Putamen (tissue), 1 donor: ENCODE measurements around the gene FSTL3.
"Not testable (repeated sequence)": the region's sequence is repeated elsewhere in the genome, so short reads cannot be mapped to it uniquely, and the experiment has no call there.

Experiments used
- DNase-seq: peaks from one replicate; pipeline ENCODE4 v3.0.0-alpha.2; 2016; ENCODE audit warnings: low spot score

The FSTL3 gene

GRCh38 chr19:682678-683320 lies 6.6 kb downstream of the FSTL3 start:
- no peak for DNase-seq

- no peak for DNase-seq
Observed at GRCh38 chr19:685454-685931, 9.3 kb downstream of the FSTL3 start.

DNA sequence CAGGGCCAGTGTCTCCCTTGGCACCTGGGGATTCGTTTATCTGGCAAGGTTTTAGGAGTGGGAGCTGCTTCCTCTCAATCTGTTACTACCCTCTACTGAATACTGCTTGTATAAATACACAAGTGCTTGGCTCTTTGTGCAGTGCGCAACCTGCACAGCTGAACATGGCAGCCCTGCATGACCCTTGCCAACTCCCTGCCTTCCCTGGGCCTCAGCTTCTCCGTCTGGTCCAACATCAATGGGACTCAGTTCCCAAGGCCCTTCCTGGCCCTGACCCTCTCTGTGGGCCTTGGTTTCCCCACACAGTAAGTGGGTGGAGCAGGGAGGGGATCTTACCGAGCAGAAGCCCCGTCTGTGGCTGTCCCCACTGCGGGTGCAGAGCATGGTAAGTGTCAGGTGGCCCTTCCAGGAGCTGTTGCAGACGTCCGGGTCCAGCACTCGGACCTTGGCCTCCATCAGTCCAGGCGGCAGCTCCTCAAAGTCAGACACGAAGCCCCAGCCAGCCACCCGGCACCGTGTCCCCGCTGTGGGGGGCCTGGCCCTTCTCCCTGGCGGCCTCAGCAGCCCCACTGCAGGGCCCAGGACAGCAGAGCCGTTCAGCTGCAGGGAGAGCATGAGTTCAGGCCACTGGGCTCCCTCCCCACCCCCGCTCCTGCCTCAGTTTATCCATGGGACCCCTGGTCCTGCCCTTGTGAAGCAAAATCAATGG lies 10.6 kb downstream of the FSTL3 start:
- no peak for DNase-seq

- DNase-seq: no peak
Observed at GRCh38 chr19:687569-688166, 11.5 kb downstream of the FSTL3 start.

- no peak for DNase-seq
Observed at GRCh38 chr19:688214-688613, 12.0 kb downstream of the FSTL3 start.

DNA sequence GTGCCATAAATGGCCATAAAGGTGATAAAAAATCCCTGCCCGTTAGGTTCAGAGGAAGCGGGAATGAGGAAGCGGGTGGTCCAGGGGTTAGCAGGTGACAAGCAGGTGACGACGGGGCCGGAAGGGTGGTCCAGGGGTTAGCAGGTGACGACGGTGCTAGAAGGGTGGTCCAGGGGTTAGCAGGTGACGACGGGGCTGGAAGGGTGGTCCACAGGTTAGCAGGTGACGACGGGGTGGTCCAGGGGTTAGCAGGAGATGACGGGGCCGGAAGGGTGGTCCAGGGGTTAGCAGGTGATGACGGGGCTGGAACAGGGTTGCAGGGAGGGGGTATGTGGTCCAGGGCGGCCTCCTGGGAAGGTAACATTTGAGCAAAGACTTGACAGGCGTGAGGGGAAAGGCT lies 12.8 kb downstream of the FSTL3 start:
- DNase-seq: no peak

GRCh38 chr19:690203-690602 lies 14.0 kb downstream of the FSTL3 start:
- DNase-seq: no peak

- no peak for DNase-seq
Observed at GRCh38 chr19:694481-695351, 18.5 kb downstream of the FSTL3 start.

DNA sequence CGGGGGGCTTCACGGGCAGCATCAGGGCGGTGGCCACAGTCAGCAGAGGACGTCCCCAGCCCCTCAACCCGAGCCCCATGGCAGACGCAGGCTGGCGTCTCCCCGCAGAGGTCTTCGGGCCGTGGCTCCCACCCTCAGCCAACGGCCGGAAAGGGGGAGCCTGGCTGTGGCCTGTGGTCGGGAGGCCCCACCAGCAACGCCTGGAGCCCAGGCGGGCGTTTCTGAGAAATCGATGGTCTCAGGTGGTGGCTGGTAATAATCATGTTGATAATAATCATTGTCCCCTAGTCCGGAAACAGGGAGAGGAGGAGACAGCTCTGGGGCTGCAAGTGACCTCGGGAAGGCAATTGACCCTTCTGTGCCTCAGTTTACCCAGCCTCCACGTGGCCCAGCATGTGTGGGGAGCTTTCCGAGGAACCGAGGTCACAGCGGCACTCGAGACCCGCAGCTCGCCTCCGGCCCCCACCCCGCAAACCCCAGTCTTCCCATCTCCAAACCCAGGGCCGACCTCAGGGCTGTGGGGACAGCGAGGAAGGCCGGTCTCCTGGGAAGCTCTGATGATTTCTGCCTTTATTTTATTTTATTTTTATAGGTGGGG lies 19.3 kb downstream of the FSTL3 start, which contains the start of gene PRSS57:
Gene PRSS57 (minus strand): TSS at position 101 of the 598 bp plus-strand sequence. CDS start 22 bp downstream, at position 79.
- DNase-seq: no peak

DNA sequence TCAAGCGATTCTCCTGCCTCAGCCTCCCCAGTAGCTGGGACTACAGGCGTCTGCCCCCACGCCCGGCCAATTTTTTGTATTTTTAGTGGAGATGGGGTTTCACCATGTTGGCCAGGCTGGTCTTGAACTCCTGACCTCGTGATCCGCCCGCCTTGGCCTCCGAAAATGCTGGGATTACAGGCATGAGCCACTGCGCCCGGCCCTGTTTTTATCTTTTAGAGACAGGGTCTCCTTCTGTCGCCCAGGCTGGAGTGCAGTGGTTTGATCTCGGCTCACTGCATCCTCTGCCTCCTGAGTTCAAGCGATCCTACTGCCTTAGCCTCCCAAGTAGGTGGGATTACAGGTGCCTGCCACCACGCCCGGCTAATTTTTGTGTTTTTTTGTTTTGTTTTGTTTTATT lies 22.3 kb downstream of the FSTL3 start:
- not testable (repeated sequence) for DNase-seq

GRCh38 chr19:699885-700284 lies 23.7 kb downstream of the FSTL3 start:
- DNase-seq: not testable (repeated sequence)

DNA sequence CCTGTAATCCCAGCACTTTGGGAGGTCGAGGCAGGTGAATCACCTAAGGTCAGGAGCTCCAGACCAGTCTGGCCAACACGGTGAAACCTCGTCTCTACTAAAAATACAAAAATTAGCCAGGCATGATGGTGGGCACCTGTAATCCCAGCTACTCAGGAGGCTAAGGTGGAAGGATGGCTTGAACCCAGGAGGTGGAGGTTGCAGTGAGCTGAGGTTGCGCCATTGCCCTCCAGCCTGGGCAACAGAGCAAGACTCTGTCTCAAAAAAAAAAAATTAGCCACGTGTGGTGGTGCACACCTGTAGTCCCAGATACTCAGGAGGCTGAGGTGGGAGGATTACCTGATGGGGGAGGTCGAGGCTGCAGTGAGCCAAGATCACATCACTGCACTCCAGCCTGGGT lies 26.7 kb downstream of the FSTL3 start:
- not testable (repeated sequence) for DNase-seq

DNA sequence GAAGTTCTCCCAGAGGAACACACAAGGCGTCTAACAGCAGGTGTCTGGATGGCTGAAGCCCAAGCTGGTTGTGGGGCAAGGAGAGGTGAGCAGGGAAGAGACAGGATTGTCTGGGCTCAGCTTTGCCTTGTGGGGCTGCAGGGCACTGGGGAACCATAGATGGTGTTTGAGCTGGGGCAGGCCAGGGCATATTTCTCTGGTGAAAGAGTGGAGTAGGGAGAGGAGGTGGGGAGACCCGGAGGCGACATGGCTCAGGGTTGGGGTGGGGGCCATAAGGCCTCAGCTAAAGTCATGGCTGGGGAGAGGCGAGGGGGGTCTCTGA lies 27.1 kb downstream of the FSTL3 start:
- DNase-seq: no peak

DNA sequence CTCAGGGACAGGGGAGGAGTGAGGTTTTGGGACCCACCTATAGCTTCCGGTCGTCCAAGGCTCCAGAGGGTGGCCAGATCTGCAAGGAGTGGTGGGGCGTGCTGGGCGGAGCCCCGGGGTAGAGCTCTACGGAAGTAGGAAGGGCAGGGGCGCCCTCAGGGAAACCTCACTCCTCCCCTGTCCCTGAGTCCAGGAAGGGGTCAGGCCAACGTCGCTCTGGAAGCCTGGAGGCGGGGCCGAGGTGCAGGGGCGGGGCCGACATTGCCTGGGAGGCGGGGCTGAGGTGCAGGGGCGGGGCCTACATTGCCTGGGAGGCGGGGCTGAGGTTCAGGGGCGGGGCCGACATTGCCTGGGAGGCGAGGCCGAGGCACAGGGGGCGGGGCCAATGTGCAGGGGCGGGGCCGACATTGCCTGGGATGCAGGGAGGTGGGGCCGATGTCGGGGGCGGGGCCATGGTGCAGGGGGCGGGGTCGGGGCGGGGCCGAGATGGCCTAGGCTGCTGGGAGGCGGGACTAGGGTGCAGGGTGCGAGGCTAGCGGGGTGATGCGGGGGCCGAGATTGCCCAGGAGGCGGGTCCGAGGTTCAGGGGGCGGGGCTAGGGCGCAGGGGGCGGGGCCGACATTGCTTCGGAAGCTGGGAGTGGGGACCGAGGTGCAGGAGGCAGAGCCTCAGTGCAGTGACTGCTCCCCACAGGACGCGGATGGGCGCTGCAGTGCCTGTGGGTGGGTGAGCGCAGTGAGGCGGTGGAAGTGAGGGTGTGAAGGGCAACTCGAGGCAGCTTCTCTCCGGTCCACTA lies 27.7 kb downstream of the FSTL3 start:
- DNase-seq: no peak

- DNase-seq: no peak
Observed at GRCh38 chr19:704447-704741, 28.2 kb downstream of the FSTL3 start.

GRCh38 chr19:708154-709143 lies 32.3 kb downstream of the FSTL3 start, which contains the start of gene PALM:
PALM (plus strand) TSS chr19:708935; CDS start chr19:709147, 212 bp downstream.
- no peak for DNase-seq

GRCh38 chr19:709196-709964 lies 33.2 kb downstream of the FSTL3 start:
- no peak for DNase-seq

- DNase-seq: no peak
Observed at GRCh38 chr19:709965-710571, 33.9 kb downstream of the FSTL3 start.

DNA sequence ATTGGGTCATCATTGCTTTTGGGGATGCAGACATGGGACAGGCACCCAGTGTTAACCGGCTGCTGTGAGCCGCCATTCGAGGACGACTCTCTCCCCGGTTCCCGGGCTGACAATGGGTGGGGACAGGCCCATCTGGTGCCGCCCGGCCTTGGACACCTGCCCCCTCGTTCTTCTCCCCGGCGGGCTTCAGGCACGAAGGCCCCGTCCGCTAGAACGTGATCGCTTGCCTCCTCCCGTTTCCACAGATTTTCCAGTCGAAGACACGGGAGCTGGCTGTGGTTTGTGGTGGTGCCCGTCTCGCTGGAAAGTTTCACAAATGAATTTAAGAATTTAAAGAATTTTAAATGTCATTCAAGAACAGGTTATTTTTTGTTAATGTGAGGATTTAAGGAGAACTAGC lies 34.6 kb downstream of the FSTL3 start:
- no peak for DNase-seq
